GM19468 (cell line): ENCODE data around the gene PRR5L.

Experiments used
- ATAC-seq: cut with Tn5 transposase; IDR thresholded peaks from one replicate; pipeline ENCODE4 v1.9.1; 2021; ENCODE audit warnings: mild to moderate bottlenecking, moderate library complexity, moderate number of reproducible peaks; ENCODE audit not compliant: unreplicated experiment; ENCODE audit errors: extremely low read depth

The PRR5L gene

DNA sequence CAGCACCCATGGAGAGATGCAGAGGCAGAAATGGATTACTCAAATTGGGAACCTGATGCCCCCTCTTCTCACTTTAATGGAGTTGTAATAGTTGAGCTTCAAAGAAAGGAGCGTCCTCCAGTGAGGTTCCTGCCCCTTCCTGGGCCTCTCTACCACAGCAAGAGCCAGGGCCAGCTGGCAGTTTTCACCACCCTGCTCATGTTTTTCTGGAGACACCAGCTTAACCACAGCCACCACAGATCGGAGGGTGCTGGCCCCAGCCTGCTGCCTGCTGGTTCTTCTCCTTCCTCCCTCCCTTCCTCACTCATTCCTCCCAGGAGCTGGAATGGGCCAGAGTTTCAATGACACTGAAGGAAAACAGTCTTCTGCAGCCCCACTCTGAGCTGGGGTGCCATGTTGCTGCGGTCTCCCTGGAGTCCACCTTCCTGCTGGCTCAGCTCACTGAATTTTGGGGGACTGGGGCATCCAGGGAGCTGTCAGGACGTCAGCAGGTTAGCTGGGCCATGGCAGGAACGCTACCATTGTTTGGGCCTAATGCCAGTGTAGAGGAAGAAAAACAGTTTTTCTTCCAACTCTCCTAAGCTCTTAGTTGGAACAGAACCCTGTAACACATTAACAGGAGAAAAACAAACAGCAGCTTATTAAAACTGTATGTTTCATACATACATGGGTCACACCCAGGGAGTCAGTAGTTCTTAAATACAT is 156.3 kb downstream of the PRR5L start:
- ATAC-seq = no peak

DNA sequence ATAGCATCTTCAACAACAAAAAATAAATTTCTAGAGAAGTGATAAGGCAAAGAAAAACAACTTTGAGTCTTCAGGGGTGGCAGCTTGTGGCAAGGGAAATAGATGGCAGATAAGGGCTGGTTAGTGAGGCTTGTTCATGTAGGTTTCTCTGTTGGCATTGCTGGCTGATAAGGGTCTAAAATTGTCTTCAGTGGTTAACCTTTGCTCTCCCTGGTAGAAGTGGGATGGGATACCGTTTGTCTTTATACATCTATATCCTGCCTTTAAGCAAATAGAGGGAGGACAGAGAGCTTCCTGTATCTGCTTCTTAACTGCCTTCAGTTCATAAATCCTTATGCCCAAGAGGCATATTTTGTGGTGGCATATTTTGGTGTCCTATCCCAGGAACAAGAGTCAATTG is 156.9 kb downstream of the PRR5L start:
- ATAC-seq = no peak

DNA sequence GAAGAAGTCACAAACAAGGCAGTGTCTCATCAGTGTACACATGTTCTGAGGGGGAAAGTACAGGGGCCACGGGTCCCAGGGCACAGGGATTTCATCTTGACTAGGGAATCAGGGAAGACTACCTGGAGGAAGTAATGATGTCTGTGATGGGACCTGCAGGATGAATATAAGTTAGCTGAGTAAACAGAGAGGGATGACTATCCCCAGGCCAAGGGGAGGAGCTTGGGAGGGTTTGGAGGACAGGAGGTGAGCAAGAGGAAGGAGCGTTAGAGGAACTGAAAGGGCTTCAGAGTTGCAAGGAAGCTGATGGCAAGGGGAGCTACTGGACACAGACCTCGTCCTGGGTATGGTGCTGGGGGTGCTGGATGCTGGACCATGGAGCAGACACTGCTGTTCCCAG is 157.6 kb downstream of the PRR5L start:
- ATAC-seq = no peak

- no peak for ATAC-seq
Measured at GRCh38 chr11:36454551-36454940, 158.5 kb downstream of the PRR5L start.

DNA sequence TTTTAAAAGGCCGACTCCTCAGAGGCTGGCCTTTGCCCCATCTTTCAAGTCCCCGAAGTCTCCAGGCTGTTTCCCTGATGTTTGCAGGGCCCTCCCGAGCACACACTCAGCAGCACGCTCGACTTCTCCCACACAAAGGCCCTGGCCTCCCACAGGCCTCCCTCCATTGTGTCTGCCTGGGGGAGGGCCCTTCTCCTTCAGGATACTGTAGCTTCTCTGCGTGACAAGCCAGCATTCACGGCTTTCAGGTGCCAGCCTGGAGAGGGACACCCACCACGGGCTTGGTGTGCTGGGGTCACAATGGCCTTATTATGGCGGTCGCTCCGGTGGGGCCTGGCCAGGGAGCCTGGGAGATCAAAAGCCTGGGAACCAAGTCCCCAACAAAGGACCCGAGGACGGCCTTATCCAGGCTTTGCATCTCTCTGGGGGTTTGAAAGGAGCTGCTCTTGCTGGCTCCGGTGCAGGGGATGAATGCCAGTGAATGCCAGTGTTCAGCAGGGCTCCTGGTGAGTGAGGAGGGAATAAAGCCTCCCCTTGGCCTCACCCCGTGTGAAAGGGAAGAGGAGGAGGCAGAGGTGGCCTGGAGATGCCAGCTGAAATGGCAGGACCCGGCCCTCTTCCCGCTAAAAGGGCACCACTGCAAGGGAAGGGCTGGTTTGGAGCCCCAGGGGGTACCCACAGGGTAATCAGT is 159.0 kb downstream of the PRR5L start:
- no peak for ATAC-seq

GRCh38 chr11:36455658-36456111 is 159.6 kb downstream of the PRR5L start:
- no peak for ATAC-seq

GRCh38 chr11:36456156-36456555 is 160.1 kb downstream of the PRR5L start:
- ATAC-seq = no peak

- ATAC-seq = no peak
Measured at GRCh38 chr11:36458129-36458915, 162.2 kb downstream of the PRR5L start.

DNA sequence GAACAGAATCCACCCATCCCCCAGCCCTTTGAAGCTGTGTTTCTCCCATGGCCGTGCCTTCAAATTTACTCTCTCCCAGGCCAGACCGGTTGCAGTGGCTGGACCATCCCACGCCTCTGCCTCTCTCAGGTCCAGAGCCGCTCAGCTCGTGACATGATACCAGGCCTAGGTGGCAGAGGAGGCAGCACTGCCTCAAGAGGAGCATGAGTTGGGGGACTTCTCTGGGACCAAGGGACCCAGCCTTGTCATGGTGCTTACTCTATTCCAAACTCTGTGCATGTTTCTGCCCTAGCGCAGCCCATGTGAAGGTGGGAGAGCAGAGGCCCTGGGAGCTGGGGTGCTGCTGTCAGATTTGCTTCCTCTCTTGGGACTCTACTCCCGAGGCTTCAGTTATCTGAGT is 163.0 kb downstream of the PRR5L start:
- no peak for ATAC-seq

DNA sequence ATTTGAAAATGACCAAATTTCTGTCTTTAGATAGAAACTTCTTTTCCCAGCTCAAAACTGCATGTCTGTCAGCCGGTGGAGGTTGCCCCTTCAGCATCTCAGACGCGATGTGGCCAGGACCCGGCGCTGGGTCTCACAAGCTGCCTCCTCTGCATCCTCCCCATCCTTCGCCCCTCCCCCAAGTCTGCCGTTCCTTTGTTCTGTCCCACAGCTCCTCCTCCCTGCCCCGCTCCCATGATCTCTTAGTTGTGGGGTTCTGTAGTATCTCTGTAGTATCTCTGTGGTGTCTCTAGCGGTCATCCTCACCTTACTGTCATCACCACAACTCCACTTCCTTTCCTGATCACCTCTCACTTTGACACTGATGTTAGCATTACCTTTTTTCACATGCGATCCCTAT is 164.1 kb downstream of the PRR5L start:
- ATAC-seq = no peak

DNA sequence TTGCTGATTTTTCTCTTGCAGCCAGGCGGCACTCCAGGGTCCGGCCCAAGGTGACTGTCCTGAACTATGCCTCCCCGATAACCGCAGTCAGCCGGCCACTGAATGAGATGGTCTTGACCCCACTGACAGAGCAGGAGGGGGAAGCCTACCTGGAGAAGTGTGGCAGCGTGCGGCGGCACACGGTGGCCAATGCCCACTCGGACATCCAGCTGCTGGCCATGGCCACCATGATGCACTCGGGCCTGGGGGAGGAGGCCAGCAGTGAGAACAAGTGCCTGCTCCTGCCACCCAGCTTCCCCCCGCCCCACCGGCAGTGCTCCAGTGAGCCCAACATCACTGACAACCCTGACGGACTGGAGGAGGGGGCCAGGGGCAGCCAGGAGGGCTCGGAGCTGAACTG is 166.2 kb downstream of the PRR5L start:
- ATAC-seq = no peak

- no peak for ATAC-seq
Measured at GRCh38 chr11:36463781-36464180, 167.7 kb downstream of the PRR5L start.

DNA sequence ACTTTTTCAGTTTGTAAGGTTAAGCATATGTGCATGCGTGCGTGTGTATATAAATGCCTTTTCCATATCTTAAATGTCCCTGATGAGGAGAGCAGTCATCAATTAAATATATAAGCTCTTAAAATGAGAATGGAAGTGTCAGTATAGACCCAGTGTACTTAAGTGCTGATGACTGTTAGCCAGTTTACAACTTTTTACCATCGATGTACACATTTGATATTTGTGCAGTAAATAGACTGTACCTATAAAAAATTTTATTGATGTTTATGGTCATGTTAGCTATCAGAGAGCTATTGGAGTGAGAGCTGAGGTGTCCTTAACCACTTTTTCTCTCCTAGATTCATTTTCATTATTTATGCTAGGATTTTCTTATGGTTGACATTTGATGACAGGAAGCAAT is 168.6 kb downstream of the PRR5L start:
- no peak for ATAC-seq

DNA sequence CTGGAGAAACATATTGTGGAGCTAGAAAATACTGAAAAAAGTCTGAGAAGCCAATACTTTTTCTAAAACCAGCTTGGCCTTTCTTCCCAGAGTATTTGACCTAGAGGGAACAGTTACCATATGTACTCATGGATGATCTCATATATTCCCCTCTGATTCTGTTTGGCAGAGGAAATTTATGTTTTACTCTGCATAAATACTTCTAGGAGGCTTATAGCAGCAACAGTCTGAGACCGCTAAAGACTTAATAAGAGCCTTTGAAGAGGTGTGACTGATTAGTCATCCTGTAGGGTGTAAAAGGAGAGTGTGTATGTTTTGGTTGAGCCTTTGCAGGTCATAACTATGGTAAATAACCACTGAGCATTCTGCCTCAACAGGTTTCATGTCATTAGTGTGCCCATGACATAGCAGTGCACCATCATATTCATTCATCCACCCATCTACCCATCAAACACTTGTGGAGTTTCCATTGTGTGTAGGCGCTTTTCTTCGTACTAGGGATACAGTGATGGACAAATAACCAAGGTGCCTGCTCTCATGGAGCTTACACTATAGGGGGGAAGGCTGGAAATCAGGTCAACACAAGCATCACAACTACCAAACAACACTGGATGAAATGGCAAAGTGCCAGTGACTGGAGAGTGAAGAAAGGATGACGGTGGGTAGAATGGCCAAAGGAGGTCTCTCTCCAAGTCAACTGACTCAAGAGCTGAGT is 169.5 kb downstream of the PRR5L start:
- no peak for ATAC-seq

- ATAC-seq = no peak
Measured at GRCh38 chr11:36467012-36467411, 170.9 kb downstream of the PRR5L start.

- ATAC-seq = no peak
Measured at GRCh38 chr11:36467916-36468315, 171.8 kb downstream of the PRR5L start.

- no peak for ATAC-seq
Measured at GRCh38 chr11:36469063-36469462, 173.0 kb downstream of the PRR5L start.

GRCh38 chr11:36469881-36470802 is 174.1 kb downstream of the PRR5L start:
- ATAC-seq = no peak

DNA sequence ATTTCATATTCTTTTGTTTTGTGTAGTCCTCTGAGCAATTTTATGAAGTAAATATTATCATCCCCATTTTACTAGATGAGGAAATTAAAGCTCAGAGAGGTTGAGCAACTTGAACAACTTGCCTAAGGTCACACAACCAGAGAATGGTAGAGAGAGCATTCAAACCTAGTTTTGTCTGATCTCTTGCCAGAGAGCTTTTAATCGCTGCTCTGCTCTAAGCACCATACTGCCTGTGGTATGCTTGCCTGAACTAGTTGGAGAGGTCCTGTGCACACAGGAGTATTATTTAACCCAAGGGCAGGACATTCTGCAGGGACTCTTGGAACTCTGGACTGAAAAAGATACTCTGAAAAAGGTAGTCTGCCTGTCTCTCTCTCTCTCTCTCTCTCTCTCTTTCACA is 175.5 kb downstream of the PRR5L start:
- ATAC-seq = no peak

GRCh38 chr11:36475192-36475591 is 179.1 kb downstream of the PRR5L start:
- no peak for ATAC-seq
